Amniotic stem cell (primary cell): ENCODE results near the gene TMOD2.

Experiments
- DNase-seq: peaks from one replicate; lab custom pipeline; 2025; lab: John Stamatoyannopoulos, UW

Gene TMOD2

GRCh38 chr15:51736069-51736468, 15.3 kb upstream of the TMOD2 start:
- no peak for DNase-seq

- no peak for DNase-seq
Measured at GRCh38 chr15:51736751-51737521, 14.5 kb upstream of the TMOD2 start.

GRCh38 chr15:51737522-51738305, 13.7 kb upstream of the TMOD2 start, which contains the start of gene LYSMD2:
LYSMD2 (minus strand) TSS chr15:51737655; CDS start chr15:51737622, 33 bp downstream.
- DNase-seq: no peak

GRCh38 chr15:51738553-51738952, 12.8 kb upstream of the TMOD2 start:
- no peak for DNase-seq

- no peak for DNase-seq
Measured at GRCh38 chr15:51739061-51739712, 12.2 kb upstream of the TMOD2 start.

- no peak for DNase-seq
Measured at GRCh38 chr15:51749307-51749706, 2.1 kb upstream of the TMOD2 start.

GRCh38 chr15:51750186-51750585, 1.2 kb upstream of the TMOD2 start:
- no peak for DNase-seq

GRCh38 chr15:51751697-51752683, 593 bp downstream of the TMOD2 start:
- DNase-seq: no peak

GRCh38 chr15:51752888-51753287, 1.5 kb downstream of the TMOD2 start:
- DNase-seq: no peak

- DNase-seq: no peak
Measured at GRCh38 chr15:51754267-51754666, 2.9 kb downstream of the TMOD2 start.

- DNase-seq: no peak
Measured at GRCh38 chr15:51755790-51756189, 4.4 kb downstream of the TMOD2 start.

- no peak for DNase-seq
Measured at GRCh38 chr15:51756482-51756881, 5.1 kb downstream of the TMOD2 start.

GRCh38 chr15:51757450-51757849, 6.1 kb downstream of the TMOD2 start:
- no peak for DNase-seq

- DNase-seq: no peak
Measured at GRCh38 chr15:51758645-51759044, 7.2 kb downstream of the TMOD2 start.

- DNase-seq: no peak
Measured at GRCh38 chr15:51759557-51760070, 8.2 kb downstream of the TMOD2 start.

- no peak for DNase-seq
Measured at GRCh38 chr15:51760805-51761204, 9.4 kb downstream of the TMOD2 start.

- no peak for DNase-seq
Measured at GRCh38 chr15:51765751-51766150, 14.4 kb downstream of the TMOD2 start.

GRCh38 chr15:51766341-51766740, 14.9 kb downstream of the TMOD2 start:
- no peak for DNase-seq

GRCh38 chr15:51768018-51768417, 16.6 kb downstream of the TMOD2 start:
- DNase-seq: no peak

- DNase-seq: no peak
Measured at GRCh38 chr15:51770902-51771301, 19.5 kb downstream of the TMOD2 start.

GRCh38 chr15:51771773-51772172, 20.4 kb downstream of the TMOD2 start:
- no peak for DNase-seq
